Neural progenitor cell (in vitro differentiated cells): ENCODE measurements around the gene COL6A5.
A peak's percentile ranks its signal among the peaks of the same experiment; 100 is the strongest.

Experiments
- CTCF ChIP-seq: fragments of 200-600 bp; sonication (generic); IDR thresholded peaks from 2 replicates; pipeline ENCODE4 v1.5.1; 2017; ENCODE audit warnings: antibody characterized with exemption, mild to moderate bottlenecking
- EZH2 ChIP-seq: fragments of 200-600 bp; sonication (generic); IDR thresholded peaks from 2 replicates; pipeline ENCODE4 v1.6.1; 2017; ENCODE audit warnings: antibody characterized with exemption, mild to moderate bottlenecking, moderate library complexity
- EZH2phosphoT487 ChIP-seq: fragments of 200-600 bp; sonication (generic); IDR thresholded peaks from 2 replicates; pipeline ENCODE4 v1.6.1; 2017; ENCODE audit warnings: antibody characterized with exemption

- TF ChIP-seq EZH2phosphoT487: peak; percentile 77
- TF ChIP-seq CTCF: no peak
- peak; percentile 63 for TF ChIP-seq EZH2
Observed at GRCh38 chr3:130516645-130517512, 171.4 kb downstream of the COL6A5 start, which contains the start of gene COL6A6.
